ENCODE results near the gene RAG2.
"Not testable (repeated sequence)": the region's sequence is repeated elsewhere in the genome, so short reads cannot be mapped to it uniquely, and the experiment has no call there.

The RAG2 gene

DNA sequence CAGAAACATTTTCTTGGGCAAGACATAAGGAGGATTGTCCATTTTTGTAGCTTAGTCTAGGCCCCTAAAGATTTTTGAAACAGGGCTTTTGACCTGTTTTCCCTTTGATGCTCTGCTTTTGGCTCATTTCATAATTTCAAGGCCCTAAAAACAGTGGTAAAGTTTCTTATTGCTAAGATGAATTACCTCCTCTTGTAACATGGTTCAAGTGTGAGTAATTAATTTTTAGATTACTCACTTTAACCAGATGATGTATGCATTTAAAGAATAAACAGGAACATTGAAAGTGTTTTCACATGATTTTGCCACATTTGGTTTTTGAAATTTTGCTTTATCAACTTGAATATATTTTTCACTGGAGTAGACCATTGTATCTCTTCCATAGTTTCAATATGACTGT lies 1.2 kb downstream of the RAG2 start:
- DNase-seq: no peak

DNA sequence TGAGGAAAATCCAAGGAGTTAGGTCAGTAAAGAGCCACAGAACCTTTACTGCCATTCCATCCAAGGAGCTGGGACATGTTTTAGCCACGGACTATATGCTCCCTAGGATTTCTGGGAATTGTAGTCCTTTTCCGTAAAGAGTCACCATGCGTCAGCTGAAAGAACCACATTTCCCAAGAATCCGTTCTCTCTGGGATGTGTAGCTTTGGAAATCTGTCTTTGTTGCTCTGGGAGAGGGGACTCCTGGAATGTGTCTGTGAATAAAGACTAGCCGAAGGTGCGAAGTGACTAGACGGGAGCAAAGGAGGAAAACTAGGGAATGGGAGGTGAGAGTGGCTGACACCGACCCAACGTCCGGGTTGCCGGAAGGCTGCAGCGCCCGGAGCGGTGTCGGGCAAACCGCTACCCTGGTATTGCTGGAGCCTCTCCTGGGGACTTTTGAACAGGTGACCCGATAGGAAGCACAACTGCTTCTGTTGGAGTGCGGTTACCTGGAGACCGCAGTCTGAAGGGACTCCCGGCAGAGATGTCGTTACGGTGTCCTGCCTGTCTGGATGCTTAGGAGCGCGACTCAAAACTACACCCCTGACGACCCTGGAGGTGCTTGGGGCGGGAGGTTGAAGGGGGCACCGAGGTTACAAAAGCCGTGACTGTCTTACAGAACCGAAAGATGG lies 3.6 kb downstream of the RAG2 start, which contains the start of gene IFTAP:
TSS of gene IFTAP (plus strand) at position 187 of the 674 bp plus-strand sequence. CDS start 15,602 bp downstream, outside the sequence.
- peak; percentile 75 for DNase-seq

DNA sequence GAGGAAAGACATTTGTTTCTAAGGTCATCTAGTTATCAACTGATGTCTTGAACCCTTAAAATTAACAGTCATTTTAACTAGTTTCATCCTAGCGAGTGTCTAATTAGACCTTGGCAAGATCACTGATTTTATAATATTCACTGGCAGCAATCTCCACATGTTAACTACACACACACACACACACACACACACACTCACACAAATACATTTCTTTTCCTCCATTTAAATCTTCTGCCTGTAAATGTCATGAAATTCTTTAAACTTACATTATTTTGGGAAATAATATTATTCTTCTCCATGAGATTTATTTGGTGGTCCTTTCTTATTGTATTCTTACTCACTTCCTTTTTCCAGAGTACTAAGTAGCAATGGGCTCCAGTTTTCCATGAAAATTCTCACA lies 6.6 kb downstream of the RAG2 start:
- no peak for DNase-seq

GRCh38 chr11:36590513-36590912 lies 7.5 kb downstream of the RAG2 start:
- DNase-seq: no peak

- no peak for DNase-seq
Measured at GRCh38 chr11:36588099-36588498, 9.9 kb downstream of the RAG2 start.

- no peak for DNase-seq
Measured at GRCh38 chr11:36586543-36586942, 11.5 kb downstream of the RAG2 start.

DNA sequence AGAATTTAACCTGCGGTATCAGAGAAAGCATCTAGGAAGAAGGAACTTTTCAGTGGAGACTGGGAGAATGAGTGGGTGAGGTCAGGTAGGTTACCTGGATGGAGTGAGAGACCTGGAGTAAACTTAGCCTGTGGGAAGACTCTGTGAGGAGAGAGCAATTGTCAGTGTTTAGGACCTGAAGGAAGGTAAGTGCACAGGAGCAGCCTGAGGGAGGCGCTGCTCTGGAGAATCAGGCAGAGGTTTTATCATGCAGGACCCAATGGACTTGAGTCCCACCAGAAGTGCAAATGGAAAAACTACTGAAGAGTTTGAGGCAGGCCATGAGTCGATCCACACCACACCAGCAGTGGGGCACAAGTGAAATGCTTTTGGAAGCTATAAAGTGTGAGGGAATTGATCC lies 14.4 kb downstream of the RAG2 start:
- DNase-seq: no peak

GRCh38 chr11:36581536-36581935 lies 16.5 kb downstream of the RAG2 start:
- no peak for DNase-seq

DNA sequence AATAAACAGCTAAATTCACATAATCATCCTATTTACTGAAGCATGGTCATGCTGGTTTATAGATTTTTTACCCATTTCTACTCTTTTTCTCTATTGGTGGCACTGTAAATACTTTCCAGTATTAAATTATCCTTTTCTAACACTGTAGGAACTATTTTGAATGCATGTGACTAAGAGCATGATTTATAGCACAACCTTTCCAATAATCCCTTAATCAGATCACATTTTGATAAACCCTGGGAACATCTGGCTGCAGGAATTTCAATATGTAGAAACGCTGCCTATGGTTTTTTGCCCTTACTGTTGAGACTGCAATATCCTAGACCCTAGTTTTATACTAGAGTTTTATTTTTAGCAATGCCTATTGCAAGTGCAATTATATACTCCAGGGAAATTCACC lies 19.6 kb downstream of the RAG2 start:
- DNase-seq: no peak

- no peak for DNase-seq
Measured at GRCh38 chr11:36577859-36578258, 20.2 kb downstream of the RAG2 start.

GRCh38 chr11:36577373-36577772 lies 20.7 kb downstream of the RAG2 start:
- no peak for DNase-seq

GRCh38 chr11:36574486-36574885 lies 23.6 kb downstream of the RAG2 start:
- DNase-seq: no peak

GRCh38 chr11:36569095-36569494 lies 28.9 kb downstream of the RAG2 start:
- DNase-seq: no peak

DNA sequence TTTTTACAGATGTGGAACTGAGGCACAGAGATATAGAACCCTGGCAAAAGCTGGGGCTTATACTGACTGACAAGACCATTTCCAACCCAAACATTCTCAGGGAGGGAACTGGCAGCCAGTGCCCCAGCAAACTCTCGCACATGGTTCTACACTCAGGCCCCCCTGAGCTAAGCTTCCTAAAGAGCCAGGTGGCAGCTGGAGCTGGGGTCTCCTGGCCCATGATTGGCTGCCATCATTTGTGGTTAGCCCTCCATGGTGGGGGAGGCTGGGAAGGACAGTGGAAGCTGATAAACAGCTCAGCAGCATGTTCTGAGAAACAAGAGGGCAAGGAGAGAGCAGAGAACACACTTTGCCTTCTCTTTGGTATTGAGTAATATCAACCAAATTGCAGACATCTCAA lies 30.3 kb downstream of the RAG2 start, which contains the start of gene RAG1:
TSS of gene RAG1 (plus strand) at position 314 of the 400 bp plus-strand sequence. CDS start 5,298 bp downstream, outside the sequence.
- DNase-seq: no peak

DNA sequence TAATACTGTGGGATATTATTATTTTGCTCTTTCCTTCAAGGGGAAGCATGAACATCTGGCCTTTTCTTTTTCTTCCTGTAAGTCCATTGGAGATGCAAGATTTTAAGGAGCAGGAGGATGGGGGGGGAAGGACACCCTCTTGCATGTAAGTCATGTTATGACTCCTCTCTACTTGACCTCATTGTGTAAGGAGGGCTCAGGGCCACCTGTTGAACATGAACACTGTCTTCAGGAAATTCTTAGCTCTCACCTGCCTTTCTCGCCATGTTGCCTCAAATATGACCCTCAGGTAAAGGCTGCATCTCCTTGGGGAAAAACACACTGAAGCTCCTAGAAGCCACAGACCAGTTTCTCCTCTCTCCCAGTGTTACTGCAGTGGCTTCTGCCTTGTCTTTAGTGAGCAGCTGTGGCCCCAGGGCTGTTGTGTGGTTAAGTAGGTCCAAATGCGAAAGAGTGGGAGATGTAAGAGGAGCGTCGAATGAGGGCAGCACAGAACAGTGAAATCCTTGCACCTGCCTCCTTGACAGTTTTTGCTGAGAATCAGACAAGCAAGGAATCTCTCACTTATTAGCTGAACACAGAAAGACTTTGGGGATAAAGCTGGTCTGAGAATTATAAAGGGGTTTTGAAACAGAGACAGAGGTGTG lies 31.5 kb downstream of the RAG2 start:
- no peak for DNase-seq

DNA sequence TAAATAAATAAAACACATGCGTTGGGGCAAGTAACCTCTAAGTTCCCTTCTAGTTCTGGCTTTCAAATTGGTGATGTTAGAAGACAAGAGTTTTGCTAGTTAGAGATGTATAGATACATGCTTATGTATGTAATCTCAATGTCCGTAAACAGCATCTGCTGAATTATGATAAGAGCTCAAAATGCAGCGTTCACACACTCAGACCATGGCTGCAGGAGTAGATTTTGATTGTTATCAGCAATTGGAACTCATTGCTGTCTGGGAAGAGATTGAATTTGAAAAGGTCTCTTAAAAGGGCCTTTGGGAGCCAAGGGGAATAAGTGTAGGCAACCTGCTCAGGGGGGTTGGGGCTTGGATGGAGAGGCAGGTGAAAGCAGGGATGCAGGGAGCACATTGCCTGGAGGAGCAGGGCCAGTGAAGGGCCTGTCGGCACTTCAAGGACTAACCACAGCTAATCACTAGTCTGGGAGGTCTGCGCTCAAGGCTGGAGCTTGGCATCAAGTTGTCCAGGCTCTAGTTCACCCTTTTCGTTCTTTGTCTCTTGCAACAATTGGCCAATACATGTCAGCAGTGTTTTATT lies 32.9 kb downstream of the RAG2 start:
- no peak for DNase-seq

GRCh38 chr11:36564376-36565030 lies 33.5 kb downstream of the RAG2 start:
- no peak for DNase-seq

GRCh38 chr11:36558571-36559413 lies 39.2 kb downstream of the RAG2 start:
- DNase-seq: no peak

DNA sequence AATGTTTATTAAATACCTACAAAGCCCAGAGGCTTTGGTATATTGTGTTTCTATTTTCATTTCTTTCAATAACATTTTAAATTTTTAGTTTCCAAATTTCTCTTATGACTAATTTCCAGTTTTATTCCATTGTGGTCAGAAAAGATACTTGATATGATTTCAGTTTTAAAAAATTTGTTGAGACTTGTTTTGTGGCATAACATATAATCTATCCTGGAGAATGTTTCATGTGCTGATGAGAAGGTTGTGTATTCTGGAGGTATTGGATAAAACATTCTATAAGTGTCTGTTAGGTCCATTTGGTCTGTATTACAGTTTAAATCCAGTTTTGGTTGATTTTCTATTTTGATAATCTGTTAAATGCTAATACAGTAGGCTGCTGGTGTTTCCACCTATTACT lies 40.0 kb downstream of the RAG2 start:
- DNase-seq: no peak

DNA sequence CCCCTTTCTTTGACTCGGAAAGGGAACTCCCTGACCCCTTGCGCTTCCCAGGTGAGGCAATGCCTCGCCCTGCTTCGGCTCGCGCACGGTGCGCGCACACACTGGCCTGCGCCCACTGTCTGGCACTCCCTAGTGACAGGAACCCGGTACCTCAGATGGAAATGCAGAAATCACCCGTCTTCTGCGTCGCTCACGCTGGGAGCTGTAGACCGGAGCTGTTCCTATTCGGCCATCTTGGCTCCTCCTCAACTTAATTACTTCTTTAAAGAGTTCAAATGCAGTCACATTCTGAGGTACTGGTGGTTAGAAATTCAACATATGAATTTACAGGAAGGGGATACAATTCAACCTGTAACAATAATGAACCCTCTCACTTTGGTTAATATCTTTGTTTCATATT lies 40.6 kb downstream of the RAG2 start:
- not testable (repeated sequence) for DNase-seq

DNA sequence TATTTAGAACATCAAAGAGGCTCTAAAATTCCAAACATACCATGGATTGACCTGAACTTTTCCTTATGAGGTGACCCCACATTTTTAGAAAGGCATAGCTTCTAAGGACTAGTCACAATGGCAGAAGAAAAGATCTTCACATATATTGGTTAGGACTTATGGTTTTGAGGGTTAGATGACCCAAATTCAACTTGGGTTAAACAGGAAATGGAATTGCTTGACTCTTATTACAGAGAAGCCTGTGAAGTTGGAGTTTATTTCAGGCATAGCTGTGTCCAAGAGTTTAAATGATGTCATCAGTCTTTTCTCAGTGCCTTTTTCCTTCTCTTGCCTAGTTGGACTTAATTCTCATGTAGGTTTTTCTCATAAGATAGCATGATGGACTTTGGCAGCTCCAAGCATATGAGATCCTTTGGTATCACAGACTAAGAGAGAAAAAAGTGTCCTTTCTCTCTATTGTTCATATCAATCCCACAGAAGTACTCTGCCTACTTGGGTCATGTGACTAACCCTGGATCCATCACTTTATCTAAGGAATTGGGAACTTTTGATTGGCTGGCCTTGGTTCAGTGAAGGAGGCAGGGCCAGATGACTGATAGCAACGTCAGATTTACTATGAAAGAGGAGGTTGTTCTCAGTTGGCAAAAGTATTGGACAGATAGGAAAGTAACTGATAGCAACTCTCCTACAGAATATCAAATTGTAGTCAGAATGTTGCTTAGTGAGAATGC lies 47.5 kb downstream of the RAG2 start:
- DNase-seq: no peak
